Mucosa of rectum (tissue), 2 donors: ENCODE measurements around the gene NSD2.

ENCODE experiments used
- H3K27ac ChIP-seq, 2 donors: one replicate each; pipeline ENCODE4 v1.7.0; 2013; ENCODE audit warnings: inconsistent platforms in 2 of 2, low read depth in 2 of 2, low read length in 2 of 2
- H3K27me3 ChIP-seq, 2 donors: one replicate each; pipeline ENCODE4 v1.7.0; 2013; ENCODE audit warnings: low read length in 2 of 2; ENCODE audit not compliant: control insufficient read depth in 2 of 2, insufficient read depth in 2 of 2
- H3K36me3 ChIP-seq, 2 donors: one replicate each; pipeline ENCODE4 v1.7.0; 2013; ENCODE audit warnings: low read length in 2 of 2; ENCODE audit not compliant: control insufficient read depth in 2 of 2, insufficient read depth in 2 of 2
- H3K4me1 ChIP-seq, 2 donors: one replicate each; pipeline ENCODE4 v1.7.0; 2013; ENCODE audit warnings: low read length in 2 of 2, mild to moderate bottlenecking in 1 of 2; ENCODE audit not compliant: control insufficient read depth in 2 of 2, insufficient read depth in 2 of 2
- H3K4me3 ChIP-seq, 2 donors: one replicate each; pipeline ENCODE4 v1.7.0; 2013; ENCODE audit warnings: low read length in 2 of 2
- H3K9ac ChIP-seq, 2 donors: one replicate each; pipeline ENCODE4 v1.7.0; 2013; ENCODE audit warnings: low read length in 2 of 2, low read depth in 1 of 2, mild to moderate bottlenecking in 1 of 2
- H3K9me3 ChIP-seq, 2 donors: one replicate each; pipeline ENCODE4 v1.7.0; 2013; ENCODE audit warnings: low read length in 2 of 2; ENCODE audit not compliant: control insufficient read depth in 2 of 2
- donor health status: healthy.
- donor health status: Normal muscosa, but diverticular disease.

The NSD2 gene

DNA sequence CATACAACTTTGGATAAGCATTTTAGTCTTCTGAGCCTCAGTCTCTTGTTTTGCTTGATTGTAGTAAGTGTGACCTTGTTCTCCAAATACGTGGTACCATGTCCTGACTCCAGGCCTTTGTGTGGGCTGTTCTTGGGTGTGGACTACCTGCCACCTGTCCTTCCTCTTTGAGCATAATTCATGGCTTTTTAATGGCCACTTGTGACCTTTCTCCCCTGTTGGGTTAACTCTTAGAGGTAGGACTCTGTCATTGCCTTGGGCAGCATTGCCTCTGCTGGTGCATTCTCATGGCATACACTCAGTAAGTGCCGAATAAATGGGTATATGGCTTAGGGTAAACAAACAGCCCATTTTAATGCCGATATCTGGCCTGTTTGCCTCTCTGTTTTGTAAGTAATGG is 3.0 kb downstream of the NSD2 start:
- peaks cover 16 to 38% of the 10 kb centered on the region in 2 donors for H3K4me1 ChIP-seq
- H3K9me3 ChIP-seq: no peaks in the 10 kb centered on the region
- no peaks in the 10 kb centered on the region for H3K27me3 ChIP-seq
- no peaks in the 10 kb centered on the region for H3K36me3 ChIP-seq
- H3K4me3 ChIP-seq: peak overlapping the region in 1 of 2 donors; percentile 27
- peak overlapping the region; percentile 56 to 91 for H3K27ac ChIP-seq
- H3K9ac ChIP-seq: peak overlapping the region in 1 of 2 donors; percentile 35

DNA sequence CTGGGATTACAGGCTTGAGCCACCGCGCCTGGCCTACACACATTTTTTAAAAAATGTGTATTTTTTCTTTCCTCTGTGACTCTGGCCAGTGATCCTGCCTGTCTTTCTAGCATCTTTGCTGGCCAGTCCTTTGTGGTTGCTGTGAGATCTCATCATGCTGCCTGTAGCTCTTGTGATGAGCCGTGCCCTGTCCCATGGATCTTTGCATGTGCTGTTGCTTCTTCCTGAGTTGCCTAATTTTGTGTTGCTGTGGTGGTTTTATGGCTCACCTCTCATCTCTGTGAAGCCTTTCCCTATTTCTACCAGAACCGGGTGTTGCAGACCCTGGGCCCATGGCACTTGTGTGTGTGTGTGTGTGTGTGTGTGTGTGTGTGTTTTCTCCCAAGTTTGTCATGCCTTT is 8.3 kb downstream of the NSD2 start:
- Histone ChIP-seq H3K4me3 (no peak overlapping the region), H3K27me3 (no peaks in the 10 kb centered on the region), H3K27ac (peak overlapping the region in 1 of 2 donors; percentile 7), H3K9ac (no peak overlapping the region), H3K9me3 (no peaks in the 10 kb centered on the region), H3K4me1 (peaks cover 23 to 42% of the 10 kb centered on the region in 2 donors), H3K36me3 (no peaks in the 10 kb centered on the region)

GRCh38 chr4:1880332-1880731 is 9.1 kb downstream of the NSD2 start:
- Histone ChIP-seq H3K9me3 (no peaks in the 10 kb centered on the region), H3K27me3 (no peaks in the 10 kb centered on the region), H3K27ac (peak overlapping the region; percentile 65 to 84), H3K4me3 (no peak overlapping the region), H3K9ac (peak overlapping the region in 1 of 2 donors; percentile 26), H3K36me3 (no peaks in the 10 kb centered on the region), H3K4me1 (peaks cover 23 to 37% of the 10 kb centered on the region in 2 donors)

DNA sequence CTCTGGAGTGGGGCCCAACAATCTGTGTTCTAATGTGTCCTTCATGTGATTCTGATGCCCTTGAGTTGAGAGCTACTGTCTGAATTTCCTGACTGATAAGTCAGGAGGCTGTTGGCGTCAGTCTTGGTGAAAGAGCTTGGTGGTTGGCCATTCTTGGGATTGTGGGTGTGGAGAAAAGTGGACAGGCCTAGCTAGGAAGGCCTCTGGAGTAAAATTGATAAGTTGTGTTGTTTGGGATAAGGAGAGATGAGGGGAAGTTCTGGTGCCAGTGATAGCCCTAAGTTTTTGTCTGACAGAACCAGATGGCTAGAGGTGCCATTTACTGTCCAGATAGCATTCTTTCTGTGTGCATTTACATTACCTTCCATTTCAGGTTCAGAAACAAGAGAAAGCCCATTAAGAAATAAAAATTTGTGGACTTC is 11.7 kb downstream of the NSD2 start:
- Histone ChIP-seq H3K4me3 (no peak overlapping the region), H3K9ac (peak overlapping the region in 1 of 2 donors; percentile 9), H3K4me1 (peaks cover 26 to 43% of the 10 kb centered on the region in 2 donors), H3K9me3 (no peaks in the 10 kb centered on the region), H3K27ac (peak overlapping the region; percentile 3 to 12), H3K27me3 (no peaks in the 10 kb centered on the region), H3K36me3 (no peaks in the 10 kb centered on the region)

GRCh38 chr4:1883583-1883982 is 12.4 kb downstream of the NSD2 start:
- Histone ChIP-seq H3K9ac (no peak overlapping the region), H3K4me3 (no peak overlapping the region), H3K27me3 (no peaks in the 10 kb centered on the region), H3K27ac (no peak overlapping the region), H3K36me3 (no peaks in the 10 kb centered on the region), H3K4me1 (peaks cover 26 to 40% of the 10 kb centered on the region in 2 donors), H3K9me3 (no peaks in the 10 kb centered on the region)

GRCh38 chr4:1885414-1885813 is 14.2 kb downstream of the NSD2 start:
- H3K27ac ChIP-seq: no peak overlapping the region
- no peak overlapping the region for H3K9ac ChIP-seq
- H3K4me3 ChIP-seq: no peak overlapping the region
- peaks cover 14 to 28% of the 10 kb centered on the region in 2 donors for H3K4me1 ChIP-seq
- no peaks in the 10 kb centered on the region for H3K9me3 ChIP-seq
- no peaks in the 10 kb centered on the region for H3K27me3 ChIP-seq
- H3K36me3 ChIP-seq: no peaks in the 10 kb centered on the region

DNA sequence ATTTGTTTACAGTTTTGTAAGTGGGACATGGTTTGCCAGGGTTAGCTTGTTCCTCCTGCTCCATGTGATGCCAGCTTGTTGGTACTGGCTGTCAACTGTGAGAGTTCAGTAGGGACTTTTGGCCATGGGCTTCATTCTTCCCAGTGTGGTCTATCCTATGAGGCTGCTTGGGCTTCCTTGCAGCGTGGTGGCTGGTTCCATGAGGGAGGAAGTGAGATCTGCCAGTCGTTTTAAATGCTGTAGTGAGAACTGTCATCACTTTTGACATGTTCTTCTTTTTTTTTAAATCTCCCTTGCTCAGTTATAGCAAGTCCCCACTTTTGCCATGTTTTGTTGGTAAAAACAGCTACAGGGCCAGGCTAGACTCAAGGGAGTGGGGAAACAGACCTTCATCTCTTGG is 15.9 kb downstream of the NSD2 start:
- peak overlapping the region in 1 of 2 donors; percentile 17 for H3K9ac ChIP-seq
- H3K27ac ChIP-seq: peak overlapping the region; percentile 57 to 58
- peaks cover 7 to 14% of the 10 kb centered on the region in 2 donors for H3K4me1 ChIP-seq
- no peaks in the 10 kb centered on the region for H3K9me3 ChIP-seq
- H3K27me3 ChIP-seq: no peaks in the 10 kb centered on the region
- H3K36me3 ChIP-seq: no peaks in the 10 kb centered on the region
- H3K4me3 ChIP-seq: no peak overlapping the region

- Histone ChIP-seq H3K9me3 (no peaks in the 10 kb centered on the region), H3K4me3 (no peak overlapping the region), H3K36me3 (peaks cover 0 to 5% of the 10 kb centered on the region in 2 donors), H3K27me3 (no peaks in the 10 kb centered on the region), H3K9ac (no peak overlapping the region), H3K27ac (no peak overlapping the region), H3K4me1 (peaks cover 5 to 6% of the 10 kb centered on the region in 2 donors)
Observed at GRCh38 chr4:1890979-1891570, 19.9 kb downstream of the NSD2 start.

GRCh38 chr4:1895971-1896657 is 24.9 kb downstream of the NSD2 start:
- no peak overlapping the region for H3K4me3 ChIP-seq

DNA sequence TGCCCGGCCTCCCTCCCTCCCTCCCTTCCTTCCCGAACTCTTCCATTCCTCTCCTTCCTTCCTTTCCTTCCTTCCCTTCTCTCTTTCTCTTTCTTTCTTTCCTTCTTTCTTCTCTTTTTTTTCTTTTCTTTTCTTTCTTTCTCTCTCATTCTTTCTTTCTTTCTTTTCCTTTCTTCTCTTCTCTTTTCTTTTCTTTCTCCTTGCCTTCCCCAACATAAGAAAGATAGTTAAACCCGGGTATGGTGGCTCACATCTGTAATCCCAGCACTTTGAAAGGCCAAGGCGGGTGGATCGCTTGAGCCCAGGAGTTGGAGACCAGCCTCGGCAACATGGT is 25.4 kb downstream of the NSD2 start:
- Histone ChIP-seq H3K27me3 (no peaks in the 10 kb centered on the region), H3K27ac (no peak overlapping the region), H3K4me3 (no peak overlapping the region), H3K4me1 (no peaks in the 10 kb centered on the region), H3K36me3 (peaks cover 8 to 18% of the 10 kb centered on the region in 2 donors), H3K9me3 (no peaks in the 10 kb centered on the region), H3K9ac (no peak overlapping the region)

More at GRCh38 chr4:1895971-1896657, 24.9 kb downstream of the NSD2 start:
- H3K4me1 ChIP-seq: no peaks in the 10 kb centered on the region
- no peaks in the 10 kb centered on the region for H3K9me3 ChIP-seq
- H3K27me3 ChIP-seq: no peaks in the 10 kb centered on the region
- no peak overlapping the region for H3K27ac ChIP-seq
- no peak overlapping the region for H3K9ac ChIP-seq
- peaks cover 5 to 13% of the 10 kb centered on the region in 2 donors for H3K36me3 ChIP-seq
